ENCODE results near the gene WNK1.
"Not testable (repeated sequence)": the region's sequence is repeated elsewhere in the genome, so short reads cannot be mapped to it uniquely, and the experiment has no call there.

Gene WNK1

GRCh38 chr12:740921-741320 is 11.5 kb upstream of the WNK1 start:
- DNase-seq (ENCODE audit: low read depth in 2 of 2, low spot score in 1 of 2) = no peak

- no peak for DNase-seq (ENCODE audit: low read depth in 2 of 2, low spot score in 1 of 2)
Measured at GRCh38 chr12:749751-750270, 2.6 kb upstream of the WNK1 start.

GRCh38 chr12:750366-751191 is 1.8 kb upstream of the WNK1 start:
- no peak for DNase-seq (ENCODE audit: low read depth in 2 of 2, low spot score in 1 of 2)

GRCh38 chr12:751192-751998 is 984 bp upstream of the WNK1 start:
- DNase-seq (ENCODE audit: low read depth in 2 of 2, low spot score in 1 of 2) = peak; percentile 65 to 73

GRCh38 chr12:752695-753610 is 574 bp downstream of the WNK1 start:
- DNase-seq (ENCODE audit: low read depth in 2 of 2, low spot score in 1 of 2) = no peak

DNA sequence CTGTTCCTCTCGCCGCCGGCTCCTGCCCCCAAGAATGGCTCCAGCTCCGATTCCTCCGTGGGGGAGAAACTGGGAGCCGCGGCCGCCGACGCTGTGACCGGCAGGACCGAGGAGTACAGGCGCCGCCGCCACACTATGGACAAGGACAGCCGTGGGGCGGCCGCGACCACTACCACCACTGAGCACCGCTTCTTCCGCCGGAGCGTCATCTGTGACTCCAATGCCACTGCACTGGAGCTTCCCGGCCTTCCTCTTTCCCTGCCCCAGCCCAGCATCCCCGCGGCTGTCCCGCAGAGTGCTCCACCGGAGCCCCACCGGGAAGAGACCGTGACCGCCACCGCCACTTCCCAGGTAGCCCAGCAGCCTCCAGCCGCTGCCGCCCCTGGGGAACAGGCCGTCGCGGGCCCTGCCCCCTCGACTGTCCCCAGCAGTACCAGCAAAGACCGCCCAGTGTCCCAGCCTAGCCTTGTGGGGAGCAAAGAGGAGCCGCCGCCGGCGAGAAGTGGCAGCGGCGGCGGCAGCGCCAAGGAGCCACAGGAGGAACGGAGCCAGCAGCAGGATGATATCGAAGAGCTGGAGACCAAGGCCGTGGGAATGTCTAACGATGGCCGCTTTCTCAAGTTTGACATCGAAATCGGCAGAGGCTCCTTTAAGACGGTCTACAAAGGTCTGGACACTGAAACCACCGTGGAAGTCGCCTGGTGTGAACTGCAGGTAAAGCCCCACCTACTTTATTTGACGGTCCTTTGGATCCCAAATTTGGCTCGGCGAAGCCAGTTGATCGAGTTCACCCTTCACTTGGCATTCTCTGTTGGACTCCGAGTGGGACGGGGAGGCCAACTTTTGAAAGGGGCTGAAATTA is 1.5 kb downstream of the WNK1 start:
- no peak for DNase-seq (ENCODE audit: low read depth in 2 of 2, low spot score in 1 of 2)

DNA sequence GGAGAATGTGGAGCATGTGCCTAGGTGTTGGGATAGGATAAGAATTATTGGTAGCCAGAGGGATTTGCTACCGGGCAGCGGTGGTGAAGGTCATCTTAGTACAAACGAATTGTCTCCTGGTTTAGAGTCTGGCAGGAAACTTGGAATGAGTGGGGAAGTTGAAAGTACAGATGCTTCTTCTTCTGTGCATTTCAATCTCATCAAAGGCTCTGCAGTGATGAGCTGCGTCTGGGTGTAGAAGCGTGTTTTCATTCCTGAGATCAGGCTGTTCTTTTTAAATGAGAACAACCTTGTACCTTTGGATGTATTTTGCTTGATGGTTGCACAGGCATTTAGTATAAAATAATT is 2.1 kb downstream of the WNK1 start:
- DNase-seq (ENCODE audit: low read depth in 2 of 2, low spot score in 1 of 2) = no peak

DNA sequence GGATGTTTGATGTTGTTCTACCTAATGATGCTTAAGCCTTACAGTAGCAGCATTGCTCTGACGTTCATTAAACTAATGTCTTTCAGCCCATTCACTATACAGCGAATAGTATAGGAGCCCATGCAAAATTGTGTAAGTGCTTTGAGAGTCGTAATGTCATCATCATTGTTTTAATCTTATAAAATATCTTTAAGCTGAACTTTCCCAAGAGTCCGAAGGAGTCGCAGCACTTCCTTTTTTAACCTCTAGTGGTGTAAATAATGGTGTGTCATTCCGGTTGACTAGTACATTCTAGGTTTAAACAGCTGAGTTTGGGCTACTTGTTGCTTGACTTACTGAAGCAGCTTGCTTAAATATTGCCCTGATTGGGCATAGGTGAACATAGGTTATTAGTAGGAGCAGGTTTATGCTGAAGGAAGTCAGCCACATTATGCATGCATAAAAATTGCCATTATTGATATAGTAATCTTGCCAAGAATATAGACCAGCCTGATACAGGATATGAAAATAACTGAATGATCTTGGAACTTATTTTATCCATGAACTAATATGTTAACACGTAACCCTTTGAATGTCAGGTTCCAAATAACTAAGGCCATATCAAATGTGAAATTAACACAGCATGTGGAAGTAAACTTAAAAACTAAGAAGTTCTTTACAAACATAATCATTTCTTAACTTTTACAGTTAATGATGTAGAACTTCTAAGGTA is 2.6 kb downstream of the WNK1 start:
- no peak for DNase-seq (ENCODE audit: low read depth in 2 of 2, low spot score in 1 of 2)

GRCh38 chr12:759628-760027 is 7.2 kb downstream of the WNK1 start:
- DNase-seq (ENCODE audit: low read depth in 2 of 2, low spot score in 1 of 2) = no peak

DNA sequence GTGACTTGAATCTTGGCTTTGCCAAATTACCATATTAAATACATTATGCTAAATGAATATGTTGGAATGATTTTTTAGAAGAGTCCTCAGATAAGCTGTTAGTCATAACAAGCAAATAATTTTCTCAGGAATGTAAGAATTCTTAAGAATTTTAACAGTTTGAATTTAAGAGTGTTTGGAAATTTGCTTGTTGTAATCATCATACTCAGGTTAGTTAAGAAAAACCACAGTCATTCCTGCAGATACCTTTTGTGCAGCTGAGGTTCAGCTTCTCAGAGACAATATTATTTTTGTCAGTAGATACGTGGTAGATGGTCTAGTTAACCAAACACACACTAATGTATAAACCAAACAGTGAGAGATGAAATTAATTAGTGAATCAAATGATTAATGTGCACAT is 8.9 kb downstream of the WNK1 start:
- no peak for DNase-seq (ENCODE audit: low read depth in 2 of 2, low spot score in 1 of 2)

DNA sequence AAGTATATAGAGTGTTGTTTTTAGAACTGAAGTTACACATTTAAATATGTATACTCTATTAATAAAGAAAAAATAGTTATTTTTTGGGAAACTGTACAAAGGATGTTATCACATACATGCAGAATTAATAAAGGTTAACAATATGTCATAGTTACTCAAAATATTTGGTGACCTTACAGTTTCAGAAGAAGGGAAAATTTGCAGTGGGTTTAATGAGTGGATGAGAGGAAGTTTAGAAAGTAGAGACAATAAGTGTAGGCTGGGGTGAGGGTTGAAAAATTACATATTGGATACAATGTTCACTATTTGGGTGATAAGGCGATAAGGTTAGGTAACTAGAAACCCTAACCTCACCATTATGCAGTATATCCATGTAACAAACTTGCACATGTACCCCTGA is 13.5 kb downstream of the WNK1 start:
- DNase-seq (ENCODE audit: low read depth in 2 of 2, low spot score in 1 of 2) = no peak

DNA sequence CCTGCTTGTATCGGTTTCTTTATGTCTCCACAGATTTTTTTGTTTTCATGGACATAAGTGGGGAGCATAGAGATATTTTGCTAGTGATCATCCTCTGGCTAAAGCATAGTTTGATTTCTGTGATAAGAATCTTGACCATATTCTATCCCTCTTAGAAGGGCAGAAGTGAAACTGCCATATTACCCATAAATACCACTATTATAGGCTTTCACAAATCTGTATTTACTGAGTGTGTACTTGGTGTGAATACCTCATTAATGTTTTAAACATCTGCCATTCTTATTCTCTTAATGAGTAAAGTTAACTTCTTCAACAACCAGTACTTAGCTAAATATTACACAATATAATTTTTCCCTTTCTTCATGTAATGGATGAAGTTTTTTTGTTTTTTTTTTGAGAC is 16.1 kb downstream of the WNK1 start:
- no peak for DNase-seq (ENCODE audit: low read depth in 2 of 2, low spot score in 1 of 2)

DNA sequence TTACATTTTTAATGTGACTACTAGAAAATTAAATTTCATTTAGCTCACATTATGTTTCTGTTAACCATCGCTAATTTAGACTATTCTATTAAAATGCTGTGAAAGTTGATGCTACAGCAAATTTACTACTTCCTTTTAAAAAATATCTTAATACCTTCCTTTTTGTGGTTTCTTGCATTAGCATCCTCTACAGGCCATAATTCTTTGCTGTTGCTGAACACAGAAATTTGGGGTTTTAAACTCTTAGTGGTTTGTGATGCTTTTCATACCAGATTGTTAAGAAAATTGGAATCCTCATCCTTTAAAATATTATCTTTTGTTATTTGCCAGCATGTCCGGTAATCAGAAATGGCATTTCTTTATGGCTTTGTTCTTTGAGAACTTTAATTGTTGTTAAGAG is 18.1 kb downstream of the WNK1 start:
- no peak for DNase-seq (ENCODE audit: low read depth in 2 of 2, low spot score in 1 of 2)

- DNase-seq (ENCODE audit: low read depth in 2 of 2, low spot score in 1 of 2) = no peak
Measured at GRCh38 chr12:772056-772697, 19.8 kb downstream of the WNK1 start.

DNA sequence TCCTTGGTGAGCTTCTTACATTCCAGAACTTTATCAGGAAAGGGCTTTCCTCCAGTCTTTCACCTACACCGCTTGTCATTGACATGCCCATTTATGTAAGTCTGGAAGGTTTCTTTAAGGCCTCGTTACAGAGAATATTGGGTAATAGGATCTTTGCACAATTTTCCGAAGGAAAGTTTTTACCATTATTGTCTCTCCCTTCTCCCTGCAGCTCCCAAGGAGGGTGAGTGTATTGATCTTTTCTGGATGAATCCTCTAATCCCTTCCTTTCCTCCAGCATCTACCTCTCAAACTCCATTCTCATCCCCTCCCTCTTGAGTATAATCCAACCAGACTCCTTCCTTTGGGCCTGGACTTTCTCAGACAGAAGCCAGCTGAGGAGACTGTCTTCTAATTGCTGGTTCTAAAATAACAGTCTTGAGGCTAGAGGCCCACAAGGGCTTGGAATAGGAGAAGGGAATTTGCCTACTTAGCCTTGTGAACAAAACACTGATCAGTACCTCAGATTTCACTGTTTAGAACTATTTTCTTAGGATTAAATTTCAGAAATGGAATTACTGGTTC is 21.8 kb downstream of the WNK1 start:
- no peak for DNase-seq (ENCODE audit: low read depth in 2 of 2, low spot score in 1 of 2)

- DNase-seq (ENCODE audit: low read depth in 2 of 2, low spot score in 1 of 2) = not testable (repeated sequence)
Measured at GRCh38 chr12:775973-776771, 23.8 kb downstream of the WNK1 start.

GRCh38 chr12:776772-777373 is 24.5 kb downstream of the WNK1 start:
- DNase-seq (ENCODE audit: low read depth in 2 of 2, low spot score in 1 of 2) = not testable (repeated sequence)

Measured in stimulated activated CD8-positive, alpha-beta memory T cell treated with anti-CD3 and anti-CD28 coated beads, Interleukin-4, amount 100 ng/mL, for 4 hours (primary cell).